GM23338 (cell line): ENCODE data around the gene COL4A6. TPM values are rescaled to one million over a fixed set of nuclear protein-coding genes. Genes with fewer than 3 reads are reported as not detected.

ENCODE experiments used
- ATAC-seq: fragments of 200-7000 bp; cut with Tn5 transposase; 3 replicates; pipeline ENCODE4 v1.9.1; 2020
- DNase-seq: peaks from one replicate; pipeline ENCODE4 v3.0.0-alpha.2; 2015; ENCODE audit warnings: low spot score
- H2AFZ ChIP-seq: fragments of 200-600 bp; sonication (generic); 2 replicates; pipeline ENCODE4 v1.8.0; 2016; ENCODE audit warnings: antibody characterized with exemption, mild to moderate bottlenecking, moderate library complexity
- H3F3A ChIP-seq: fragments of 200-600 bp; sonication (generic); replicated peaks from 2 replicates; pipeline ENCODE4 v1.8.0; 2017; ENCODE audit warnings: antibody characterized with exemption, mixed run types, low read depth
- H3K27ac ChIP-seq: fragments of 200-600 bp; sonication (generic); 2 replicates; pipeline ENCODE4 v1.6.1; 2016; ENCODE audit warnings: low read depth
- H3K27me3 ChIP-seq: fragments of 200-600 bp; sonication (generic); 2 replicates; pipeline ENCODE4 v1.8.0; 2016; ENCODE audit warnings: mild to moderate bottlenecking, mixed run types, moderate library complexity; ENCODE audit not compliant: insufficient read depth
- H3K36me3 ChIP-seq: fragments of 200-600 bp; sonication (generic); 2 replicates; pipeline ENCODE4 v1.8.0; 2016; ENCODE audit warnings: mild to moderate bottlenecking; ENCODE audit not compliant: insufficient read depth
- H3K4me1 ChIP-seq: fragments of 200-600 bp; sonication (generic); 2 replicates; pipeline ENCODE4 v1.8.0; 2016; ENCODE audit warnings: mild to moderate bottlenecking, moderate library complexity; ENCODE audit not compliant: insufficient read depth
- H3K4me2 ChIP-seq: fragments of 200-600 bp; sonication (generic); 2 replicates; pipeline ENCODE4 v1.7.1; 2017; ENCODE audit warnings: mixed run types
- H3K4me3 ChIP-seq: fragments of 200-600 bp; sonication (generic); 2 replicates; pipeline ENCODE4 v1.6.1; 2016; ENCODE audit warnings: mixed run types
- H3K79me2 ChIP-seq: fragments of 200-600 bp; sonication (generic); replicated peaks from 2 replicates; pipeline ENCODE4 v1.8.0; 2017; ENCODE audit warnings: mild to moderate bottlenecking; ENCODE audit not compliant: insufficient read depth
- H3K9me2 ChIP-seq: fragments of 200-600 bp; sonication (generic); 2 replicates; pipeline ENCODE4 v1.8.0; 2017; ENCODE audit not compliant: insufficient read depth
- H4K20me1 ChIP-seq: fragments of 200-600 bp; sonication (generic); replicated peaks from 2 replicates; pipeline ENCODE4 v1.8.0; 2017; ENCODE audit warnings: mild to moderate bottlenecking; ENCODE audit not compliant: insufficient read depth
- H3K27ac Mint-ChIP-seq: 2 replicates; pipeline ENCODE4 v1.8.0; 2020; ENCODE audit warnings: inconsistent platforms, mild to moderate bottlenecking, moderate library complexity, mixed read lengths
- H3K27me3 Mint-ChIP-seq: 3 replicates; pipeline ENCODE4 v1.8.0; 2022; ENCODE audit warnings: low read depth, mild to moderate bottlenecking, moderate library complexity, mixed read lengths, inconsistent platforms; ENCODE audit not compliant: insufficient read depth, poor library complexity
- H3K36me3 Mint-ChIP-seq: 3 replicates; pipeline ENCODE4 v1.8.0; 2021; ENCODE audit warnings: low read depth, mild to moderate bottlenecking, inconsistent platforms, moderate library complexity, mixed read lengths
- H3K4me1 Mint-ChIP-seq: 3 replicates; pipeline ENCODE4 v1.8.0; 2020; ENCODE audit warnings: mild to moderate bottlenecking, inconsistent platforms, mixed read lengths
- H3K4me3 Mint-ChIP-seq: 3 replicates; pipeline ENCODE4 v1.8.0; 2021; ENCODE audit warnings: moderate library complexity, mild to moderate bottlenecking, inconsistent platforms, mixed read lengths
- H3K9me3 Mint-ChIP-seq: 3 replicates; pipeline ENCODE4 v1.8.0; 2020; ENCODE audit warnings: moderate library complexity, mild to moderate bottlenecking, inconsistent platforms, mixed read lengths
- CREB1 ChIP-seq: fragments of 250-450 bp; sonication (Bioruptor Pico); IDR thresholded peaks from 2 replicates; pipeline ENCODE4 v1.5.0; 2020; ENCODE audit warnings: low read depth, mild to moderate bottlenecking, moderate library complexity
- EZH2 ChIP-seq: fragments of 200-600 bp; sonication (generic); IDR thresholded peaks from one replicate; pipeline ENCODE4 v1.8.0; 2017; ENCODE audit warnings: antibody characterized with exemption, mild to moderate bottlenecking, low read depth; ENCODE audit not compliant: unreplicated experiment
- EZH2phosphoT487 ChIP-seq: fragments of 200-600 bp; sonication (generic); IDR thresholded peaks from one replicate; pipeline ENCODE4 v1.8.1; 2018; ENCODE audit warnings: antibody characterized with exemption; ENCODE audit not compliant: unreplicated experiment
- NANOG ChIP-seq: IDR thresholded peaks from 2 replicates; pipeline ENCODE4 v1.6.1; 2016; ENCODE audit warnings: antibody characterized with exemption, borderline replicate concordance
- POLR2AphosphoS5 ChIP-seq: IDR thresholded peaks from 2 replicates; pipeline ENCODE4 v1.6.1; 2016; ENCODE audit warnings: antibody characterized with exemption, low read depth
- ZNF331 ChIP-seq: fragments of 250-450 bp; sonication (Bioruptor Pico); IDR thresholded peaks from 2 replicates; pipeline ENCODE4 v1.5.0; 2020; ENCODE audit warnings: low read depth, mild to moderate bottlenecking, moderate library complexity
- polyA plus RNA-seq: library from polyadenylated mRNA; unstranded; fragments of >200 nt; fragmentation: Nextera tagmentation; extraction: Ambion mirVana; gene quantifications from 2 replicates; pipeline ENCODE4 v1.2.1, GENCODE V29; 2016
- total RNA-seq: library from RNA; depleted of rRNA; stranded (reverse); fragments of >200 nt; shearing (Covaris generic); gene quantifications from 2 replicates; pipeline ENCODE4 v1.2.3, GENCODE V29; 2014
- TF ChIP-seq, protein P1 (sequence below): fragments of 250-450 bp; sonication (Bioruptor Pico); IDR thresholded peaks from 2 replicates; pipeline ENCODE4 v1.5.0; 2020; ENCODE audit warnings: mild to moderate bottlenecking, moderate library complexity
- TF ChIP-seq, protein P2 (sequence below): IDR thresholded peaks from 2 replicates; pipeline ENCODE4 v1.6.1; 2016; ENCODE audit warnings: antibody characterized with exemption
- TF ChIP-seq, protein P3 (sequence below): IDR thresholded peaks from one replicate; pipeline ENCODE4 v1.6.1; 2018; ENCODE audit warnings: antibody characterized with exemption; ENCODE audit not compliant: unreplicated experiment

Gene COL4A6
- total and polyA plus RNA-seq, 2 experiments from 2014 or later = 4.1 to 15.2 TPM

DNA sequence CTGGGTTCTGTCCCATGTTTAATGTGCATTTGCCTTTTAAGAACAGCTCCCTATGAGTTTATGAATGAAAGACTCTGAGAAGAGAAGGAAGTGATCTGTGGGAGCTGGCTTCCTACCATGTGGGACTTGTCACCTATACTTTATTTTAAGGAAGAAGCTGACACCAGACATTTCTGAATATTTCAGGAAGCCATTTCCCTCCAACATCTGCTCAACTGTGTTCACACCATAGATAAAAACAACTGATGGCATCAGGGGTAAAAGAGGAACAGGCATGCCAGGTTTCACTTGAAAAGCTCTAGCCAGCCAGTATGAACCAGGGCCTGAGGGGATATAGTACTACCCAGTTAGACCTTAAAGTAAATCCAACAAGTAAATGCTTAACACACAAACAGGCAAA is 116.0 kb downstream of the COL4A6 start (continued):
- TF ChIP-seq, protein P1, sequence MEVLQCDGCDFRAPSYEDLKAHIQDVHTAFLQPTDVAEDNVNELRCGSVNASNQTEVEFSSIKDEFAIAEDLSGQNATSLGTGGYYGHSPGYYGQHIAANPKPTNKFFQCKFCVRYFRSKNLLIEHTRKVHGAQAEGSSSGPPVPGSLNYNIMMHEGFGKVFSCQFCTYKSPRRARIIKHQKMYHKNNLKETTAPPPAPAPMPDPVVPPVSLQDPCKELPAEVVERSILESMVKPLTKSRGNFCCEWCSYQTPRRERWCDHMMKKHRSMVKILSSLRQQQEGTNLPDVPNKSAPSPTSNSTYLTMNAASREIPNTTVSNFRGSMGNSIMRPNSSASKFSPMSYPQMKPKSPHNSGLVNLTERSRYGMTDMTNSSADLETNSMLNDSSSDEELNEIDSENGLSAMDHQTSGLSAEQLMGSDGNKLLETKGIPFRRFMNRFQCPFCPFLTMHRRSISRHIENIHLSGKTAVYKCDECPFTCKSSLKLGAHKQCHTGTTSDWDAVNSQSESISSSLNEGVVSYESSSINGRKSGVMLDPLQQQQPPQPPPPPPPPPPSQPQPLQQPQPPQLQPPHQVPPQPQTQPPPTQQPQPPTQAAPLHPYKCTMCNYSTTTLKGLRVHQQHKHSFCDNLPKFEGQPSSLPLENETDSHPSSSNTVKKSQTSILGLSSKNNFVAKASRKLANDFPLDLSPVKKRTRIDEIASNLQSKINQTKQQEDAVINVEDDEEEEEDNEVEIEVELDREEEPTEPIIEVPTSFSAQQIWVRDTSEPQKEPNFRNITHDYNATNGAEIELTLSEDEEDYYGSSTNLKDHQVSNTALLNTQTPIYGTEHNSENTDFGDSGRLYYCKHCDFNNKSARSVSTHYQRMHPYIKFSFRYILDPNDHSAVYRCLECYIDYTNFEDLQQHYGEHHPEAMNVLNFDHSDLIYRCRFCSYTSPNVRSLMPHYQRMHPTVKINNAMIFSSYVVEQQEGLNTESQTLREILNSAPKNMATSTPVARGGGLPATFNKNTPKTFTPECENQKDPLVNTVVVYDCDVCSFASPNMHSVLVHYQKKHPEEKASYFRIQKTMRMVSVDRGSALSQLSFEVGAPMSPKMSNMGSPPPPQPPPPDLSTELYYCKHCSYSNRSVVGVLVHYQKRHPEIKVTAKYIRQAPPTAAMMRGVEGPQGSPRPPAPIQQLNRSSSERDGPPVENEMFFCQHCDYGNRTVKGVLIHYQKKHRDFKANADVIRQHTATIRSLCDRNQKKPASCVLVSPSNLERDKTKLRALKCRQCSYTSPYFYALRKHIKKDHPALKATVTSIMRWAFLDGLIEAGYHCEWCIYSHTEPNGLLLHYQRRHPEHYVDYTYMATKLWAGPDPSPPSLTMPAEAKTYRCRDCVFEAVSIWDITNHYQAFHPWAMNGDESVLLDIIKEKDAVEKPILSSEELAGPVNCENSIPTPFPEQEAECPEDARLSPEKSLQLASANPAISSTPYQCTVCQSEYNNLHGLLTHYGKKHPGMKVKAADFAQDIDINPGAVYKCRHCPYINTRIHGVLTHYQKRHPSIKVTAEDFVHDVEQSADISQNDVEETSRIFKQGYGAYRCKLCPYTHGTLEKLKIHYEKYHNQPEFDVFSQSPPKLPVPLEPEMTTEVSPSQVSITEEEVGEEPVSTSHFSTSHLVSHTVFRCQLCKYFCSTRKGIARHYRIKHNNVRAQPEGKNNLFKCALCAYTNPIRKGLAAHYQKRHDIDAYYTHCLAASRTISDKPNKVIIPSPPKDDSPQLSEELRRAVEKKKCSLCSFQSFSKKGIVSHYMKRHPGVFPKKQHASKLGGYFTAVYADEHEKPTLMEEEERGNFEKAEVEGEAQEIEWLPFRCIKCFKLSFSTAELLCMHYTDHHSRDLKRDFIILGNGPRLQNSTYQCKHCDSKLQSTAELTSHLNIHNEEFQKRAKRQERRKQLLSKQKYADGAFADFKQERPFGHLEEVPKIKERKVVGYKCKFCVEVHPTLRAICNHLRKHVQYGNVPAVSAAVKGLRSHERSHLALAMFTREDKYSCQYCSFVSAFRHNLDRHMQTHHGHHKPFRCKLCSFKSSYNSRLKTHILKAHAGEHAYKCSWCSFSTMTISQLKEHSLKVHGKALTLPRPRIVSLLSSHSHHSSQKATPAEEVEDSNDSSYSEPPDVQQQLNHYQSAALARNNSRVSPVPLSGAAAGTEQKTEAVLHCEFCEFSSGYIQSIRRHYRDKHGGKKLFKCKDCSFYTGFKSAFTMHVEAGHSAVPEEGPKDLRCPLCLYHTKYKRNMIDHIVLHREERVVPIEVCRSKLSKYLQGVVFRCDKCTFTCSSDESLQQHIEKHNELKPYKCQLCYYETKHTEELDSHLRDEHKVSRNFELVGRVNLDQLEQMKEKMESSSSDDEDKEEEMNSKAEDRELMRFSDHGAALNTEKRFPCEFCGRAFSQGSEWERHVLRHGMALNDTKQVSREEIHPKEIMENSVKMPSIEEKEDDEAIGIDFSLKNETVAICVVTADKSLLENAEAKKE (CRISPR knock-in tag) = no peak
- TF ChIP-seq CREB1 = no peak
- TF ChIP-seq, protein P2, sequence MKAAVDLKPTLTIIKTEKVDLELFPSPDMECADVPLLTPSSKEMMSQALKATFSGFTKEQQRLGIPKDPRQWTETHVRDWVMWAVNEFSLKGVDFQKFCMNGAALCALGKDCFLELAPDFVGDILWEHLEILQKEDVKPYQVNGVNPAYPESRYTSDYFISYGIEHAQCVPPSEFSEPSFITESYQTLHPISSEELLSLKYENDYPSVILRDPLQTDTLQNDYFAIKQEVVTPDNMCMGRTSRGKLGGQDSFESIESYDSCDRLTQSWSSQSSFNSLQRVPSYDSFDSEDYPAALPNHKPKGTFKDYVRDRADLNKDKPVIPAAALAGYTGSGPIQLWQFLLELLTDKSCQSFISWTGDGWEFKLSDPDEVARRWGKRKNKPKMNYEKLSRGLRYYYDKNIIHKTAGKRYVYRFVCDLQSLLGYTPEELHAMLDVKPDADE = no peak
- TF ChIP-seq EZH2phosphoT487 = no peak
- TF ChIP-seq NANOG = no peak
- no peak for TF ChIP-seq EZH2
- no peak for TF ChIP-seq POLR2AphosphoS5
- no peak for TF ChIP-seq ZNF331 (CRISPR knock-in tag)

DNA sequence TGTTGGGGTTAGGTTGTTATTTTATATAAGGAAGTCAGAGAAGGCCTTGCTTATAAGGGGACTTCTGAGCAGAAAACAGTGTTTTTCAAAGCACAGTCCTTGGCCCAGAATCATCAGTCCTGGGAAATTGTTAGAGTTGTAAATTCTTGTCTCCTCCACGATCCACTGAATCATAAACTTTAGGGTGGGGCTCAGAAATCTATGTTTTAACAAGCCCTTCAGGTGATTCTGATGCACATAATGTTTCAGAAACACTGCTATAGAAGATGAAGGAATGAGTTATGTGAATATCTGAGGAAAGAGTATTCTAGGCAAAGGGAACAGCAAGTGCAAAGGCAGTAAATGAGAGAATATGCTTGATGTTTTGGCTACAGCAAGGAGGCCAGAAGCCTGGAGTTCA is 121.8 kb downstream of the COL4A6 start:
- DNase-seq = no peak
- no peaks in the 10 kb centered on the region for H3K36me3 ChIP-seq
- H3K27ac ChIP-seq = no peak overlapping the region
- ATAC-seq = no peak
- H3K27me3 ChIP-seq = no peaks in the 10 kb centered on the region
- peaks cover 6% of the 10 kb centered on the region; the same call in 2 of the 3 replicates for H3K4me1 Mint-ChIP-seq
- no peak overlapping the region for H2AFZ ChIP-seq
- no peaks in the 10 kb centered on the region; the same call in 1 of the 2 replicates for H3K4me1 ChIP-seq
- H3K4me3 Mint-ChIP-seq = no peak overlapping the region
- no peaks in the 10 kb centered on the region; the same call in 2 of the 3 replicates for H3K9me3 Mint-ChIP-seq
- no peaks in the 10 kb centered on the region for H3K9me2 ChIP-seq
- H3K27ac Mint-ChIP-seq = no peak overlapping the region
- no peaks in the 10 kb centered on the region for H3K27me3 Mint-ChIP-seq
- no peaks in the 10 kb centered on the region for H3K79me2 ChIP-seq
- peaks cover 4% of the 10 kb centered on the region; the same call in 2 of the 3 replicates for H3K36me3 Mint-ChIP-seq
- H3F3A ChIP-seq = no peaks in the 10 kb centered on the region
- no peak overlapping the region for H3K4me2 ChIP-seq
- H4K20me1 ChIP-seq = no peaks in the 10 kb centered on the region
- H3K4me3 ChIP-seq = no peak overlapping the region
- TF ChIP-seq NANOG = no peak
- TF ChIP-seq, protein P3, sequence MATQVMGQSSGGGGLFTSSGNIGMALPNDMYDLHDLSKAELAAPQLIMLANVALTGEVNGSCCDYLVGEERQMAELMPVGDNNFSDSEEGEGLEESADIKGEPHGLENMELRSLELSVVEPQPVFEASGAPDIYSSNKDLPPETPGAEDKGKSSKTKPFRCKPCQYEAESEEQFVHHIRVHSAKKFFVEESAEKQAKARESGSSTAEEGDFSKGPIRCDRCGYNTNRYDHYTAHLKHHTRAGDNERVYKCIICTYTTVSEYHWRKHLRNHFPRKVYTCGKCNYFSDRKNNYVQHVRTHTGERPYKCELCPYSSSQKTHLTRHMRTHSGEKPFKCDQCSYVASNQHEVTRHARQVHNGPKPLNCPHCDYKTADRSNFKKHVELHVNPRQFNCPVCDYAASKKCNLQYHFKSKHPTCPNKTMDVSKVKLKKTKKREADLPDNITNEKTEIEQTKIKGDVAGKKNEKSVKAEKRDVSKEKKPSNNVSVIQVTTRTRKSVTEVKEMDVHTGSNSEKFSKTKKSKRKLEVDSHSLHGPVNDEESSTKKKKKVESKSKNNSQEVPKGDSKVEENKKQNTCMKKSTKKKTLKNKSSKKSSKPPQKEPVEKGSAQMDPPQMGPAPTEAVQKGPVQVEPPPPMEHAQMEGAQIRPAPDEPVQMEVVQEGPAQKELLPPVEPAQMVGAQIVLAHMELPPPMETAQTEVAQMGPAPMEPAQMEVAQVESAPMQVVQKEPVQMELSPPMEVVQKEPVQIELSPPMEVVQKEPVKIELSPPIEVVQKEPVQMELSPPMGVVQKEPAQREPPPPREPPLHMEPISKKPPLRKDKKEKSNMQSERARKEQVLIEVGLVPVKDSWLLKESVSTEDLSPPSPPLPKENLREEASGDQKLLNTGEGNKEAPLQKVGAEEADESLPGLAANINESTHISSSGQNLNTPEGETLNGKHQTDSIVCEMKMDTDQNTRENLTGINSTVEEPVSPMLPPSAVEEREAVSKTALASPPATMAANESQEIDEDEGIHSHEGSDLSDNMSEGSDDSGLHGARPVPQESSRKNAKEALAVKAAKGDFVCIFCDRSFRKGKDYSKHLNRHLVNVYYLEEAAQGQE = no peak
